ENCODE measurements around the gene ARGLU1. TPM values are rescaled to one million over a fixed set of nuclear protein-coding genes. Genes with fewer than 3 reads are reported as not detected.

Gene ARGLU1
- total RNA-seq, 2 donors from 2014 or later, result 97.2 to 98.9 TPM

- ATAC-seq (replicated peaks in 1 of 2), result peak; percentile 78 to 82
- H3K4me3 Mint-ChIP-seq, result peak overlapping the region in 1 of 2 donors; percentile 27
Observed at GRCh38 chr13:106507560-106508274, 60.2 kb downstream of the ARGLU1 start.

GRCh38 chr13:106506286-106506685, 61.7 kb downstream of the ARGLU1 start:
- Mint-ChIP-seq H3K27me3 (ENCODE audit: low read depth) (peaks cover 13% of the 10 kb centered on the region), H3K4me3 (no peak overlapping the region), H3K4me1 (ENCODE audit: low read depth) (peaks cover 4% of the 10 kb centered on the region), H3K36me3 (ENCODE audit: insufficient read depth in 2 of 2) (no peaks in the 10 kb centered on the region), H3K27ac (no peak overlapping the region), H3K9me3 (no peaks in the 10 kb centered on the region)
- ATAC-seq (replicated peaks in 1 of 2), result no peak
- no peak for DNase-seq

More at GRCh38 chr13:106507560-106508274, 60.2 kb downstream of the ARGLU1 start:
- H3K27ac Mint-ChIP-seq, result no peak overlapping the region
- no peaks in the 10 kb centered on the region for H3K9me3 Mint-ChIP-seq
- no peaks in the 10 kb centered on the region for H3K36me3 Mint-ChIP-seq (ENCODE audit: insufficient read depth in 2 of 2)
- DNase-seq, result peak in 1 of 2 donors; percentile 19
- peaks cover 11% of the 10 kb centered on the region for H3K27me3 Mint-ChIP-seq (ENCODE audit: low read depth)
- peaks cover 4% of the 10 kb centered on the region for H3K4me1 Mint-ChIP-seq (ENCODE audit: low read depth)

GRCh38 chr13:106505732-106506131, 62.2 kb downstream of the ARGLU1 start:
- no peaks in the 10 kb centered on the region for H3K9me3 Mint-ChIP-seq
- no peak overlapping the region for H3K4me3 Mint-ChIP-seq
- H3K27ac Mint-ChIP-seq, result no peak overlapping the region
- no peaks in the 10 kb centered on the region for H3K36me3 Mint-ChIP-seq (ENCODE audit: insufficient read depth in 2 of 2)
- DNase-seq (no peak), ATAC-seq (replicated peaks in 1 of 2) (no peak)
- peaks cover 4% of the 10 kb centered on the region for H3K4me1 Mint-ChIP-seq (ENCODE audit: low read depth)
- peaks cover 15% of the 10 kb centered on the region for H3K27me3 Mint-ChIP-seq (ENCODE audit: low read depth)

GRCh38 chr13:106505295-106505694, 62.6 kb downstream of the ARGLU1 start:
- H3K4me1 Mint-ChIP-seq (ENCODE audit: low read depth), result peaks cover 4% of the 10 kb centered on the region
- H3K36me3 Mint-ChIP-seq (ENCODE audit: insufficient read depth in 2 of 2), result no peaks in the 10 kb centered on the region
- ATAC-seq (replicated peaks in 1 of 2), result no peak
- H3K4me3 Mint-ChIP-seq, result no peak overlapping the region
- DNase-seq, result no peak
- peaks cover 19% of the 10 kb centered on the region for H3K27me3 Mint-ChIP-seq (ENCODE audit: low read depth)
- H3K27ac Mint-ChIP-seq, result no peak overlapping the region
- H3K9me3 Mint-ChIP-seq, result no peaks in the 10 kb centered on the region

GRCh38 chr13:106503730-106504453, 64.0 kb downstream of the ARGLU1 start:
- ATAC-seq (replicated peaks in 1 of 2) (no peak), DNase-seq (no peak)
- Mint-ChIP-seq H3K27me3 (ENCODE audit: low read depth) (peaks cover 30% of the 10 kb centered on the region), H3K9me3 (no peaks in the 10 kb centered on the region), H3K36me3 (ENCODE audit: insufficient read depth in 2 of 2) (no peaks in the 10 kb centered on the region), H3K27ac (no peak overlapping the region), H3K4me1 (ENCODE audit: low read depth) (peaks cover 4% of the 10 kb centered on the region), H3K4me3 (no peak overlapping the region)

GRCh38 chr13:106503272-106503671, 64.7 kb downstream of the ARGLU1 start:
- Mint-ChIP-seq H3K36me3 (ENCODE audit: insufficient read depth in 2 of 2) (no peaks in the 10 kb centered on the region), H3K27ac (no peak overlapping the region), H3K4me3 (no peak overlapping the region), H3K4me1 (ENCODE audit: low read depth) (peaks cover 4% of the 10 kb centered on the region), H3K27me3 (ENCODE audit: low read depth) (peaks cover 36% of the 10 kb centered on the region), H3K9me3 (no peaks in the 10 kb centered on the region)
- ATAC-seq (replicated peaks in 1 of 2) (no peak), DNase-seq (no peak)

- Mint-ChIP-seq H3K9me3 (no peaks in the 10 kb centered on the region), H3K36me3 (ENCODE audit: insufficient read depth in 2 of 2) (no peaks in the 10 kb centered on the region), H3K4me1 (ENCODE audit: low read depth) (no peaks in the 10 kb centered on the region), H3K4me3 (no peak overlapping the region), H3K27me3 (ENCODE audit: low read depth) (peaks cover 51% of the 10 kb centered on the region), H3K27ac (no peak overlapping the region)
- no peak for ATAC-seq (replicated peaks in 1 of 2)
- no peak for DNase-seq
Observed at GRCh38 chr13:106500445-106500844, 67.5 kb downstream of the ARGLU1 start.

- Mint-ChIP-seq H3K36me3 (ENCODE audit: insufficient read depth in 2 of 2) (no peaks in the 10 kb centered on the region), H3K27me3 (ENCODE audit: low read depth) (peaks cover 52% of the 10 kb centered on the region), H3K27ac (no peak overlapping the region), H3K4me3 (no peak overlapping the region), H3K9me3 (no peaks in the 10 kb centered on the region), H3K4me1 (ENCODE audit: low read depth) (no peaks in the 10 kb centered on the region)
- DNase-seq (no peak), ATAC-seq (replicated peaks in 1 of 2) (no peak)
Observed at GRCh38 chr13:106499896-106500295, 68.0 kb downstream of the ARGLU1 start.

GRCh38 chr13:106499113-106499512, 68.8 kb downstream of the ARGLU1 start:
- H3K27ac Mint-ChIP-seq, result no peak overlapping the region
- H3K4me3 Mint-ChIP-seq, result no peak overlapping the region
- no peak for DNase-seq
- ATAC-seq (replicated peaks in 1 of 2), result no peak
- H3K27me3 Mint-ChIP-seq (ENCODE audit: low read depth), result peaks cover 57% of the 10 kb centered on the region
- H3K9me3 Mint-ChIP-seq, result no peaks in the 10 kb centered on the region
- H3K4me1 Mint-ChIP-seq (ENCODE audit: low read depth), result no peaks in the 10 kb centered on the region
- no peaks in the 10 kb centered on the region for H3K36me3 Mint-ChIP-seq (ENCODE audit: insufficient read depth in 2 of 2)

GRCh38 chr13:106498571-106498970, 69.4 kb downstream of the ARGLU1 start:
- DNase-seq, result no peak
- Mint-ChIP-seq H3K4me3 (no peak overlapping the region), H3K27me3 (ENCODE audit: low read depth) (peaks cover 63% of the 10 kb centered on the region), H3K27ac (no peak overlapping the region), H3K4me1 (ENCODE audit: low read depth) (peaks cover 4% of the 10 kb centered on the region), H3K36me3 (ENCODE audit: insufficient read depth in 2 of 2) (no peaks in the 10 kb centered on the region), H3K9me3 (no peaks in the 10 kb centered on the region)
- no peak for ATAC-seq (replicated peaks in 1 of 2)

- Mint-ChIP-seq H3K9me3 (no peaks in the 10 kb centered on the region), H3K27ac (no peak overlapping the region), H3K4me3 (no peak overlapping the region), H3K4me1 (ENCODE audit: low read depth) (peaks cover 8% of the 10 kb centered on the region), H3K36me3 (ENCODE audit: insufficient read depth in 2 of 2) (no peaks in the 10 kb centered on the region), H3K27me3 (ENCODE audit: low read depth) (peaks cover 67% of the 10 kb centered on the region)
- DNase-seq (no peak), ATAC-seq (replicated peaks in 1 of 2) (no peak)
Observed at GRCh38 chr13:106498158-106498557, 69.8 kb downstream of the ARGLU1 start.

- H3K36me3 Mint-ChIP-seq (ENCODE audit: insufficient read depth in 2 of 2), result no peaks in the 10 kb centered on the region
- H3K27ac Mint-ChIP-seq, result no peak overlapping the region
- H3K4me1 Mint-ChIP-seq (ENCODE audit: low read depth), result peaks cover 13% of the 10 kb centered on the region
- no peak overlapping the region for H3K4me3 Mint-ChIP-seq
- DNase-seq, result no peak
- ATAC-seq (replicated peaks in 1 of 2), result no peak
- peaks cover 70% of the 10 kb centered on the region for H3K27me3 Mint-ChIP-seq (ENCODE audit: low read depth)
- H3K9me3 Mint-ChIP-seq, result no peaks in the 10 kb centered on the region
Observed at GRCh38 chr13:106497079-106497478, 70.9 kb downstream of the ARGLU1 start.

GRCh38 chr13:106496072-106496997, 71.6 kb downstream of the ARGLU1 start:
- Mint-ChIP-seq H3K4me1 (ENCODE audit: low read depth) (peaks cover 18% of the 10 kb centered on the region), H3K4me3 (no peak overlapping the region), H3K27me3 (ENCODE audit: low read depth) (peaks cover 75% of the 10 kb centered on the region), H3K9me3 (no peaks in the 10 kb centered on the region), H3K36me3 (ENCODE audit: insufficient read depth in 2 of 2) (no peaks in the 10 kb centered on the region), H3K27ac (no peak overlapping the region)
- no peak for ATAC-seq (replicated peaks in 1 of 2)
- no peak for DNase-seq
